HG02763 (cell line): ENCODE measurements around the gene PELI3.

Experiments used
- ATAC-seq: cut with Tn5 transposase; IDR thresholded peaks from one replicate; pipeline ENCODE4 v1.9.1; 2021; ENCODE audit warnings: mild to moderate bottlenecking, moderate library complexity; ENCODE audit not compliant: unreplicated experiment

The PELI3 gene

GRCh38 chr11:66495401-66495854, 28.7 kb downstream of the PELI3 start:
- ATAC-seq = no peak

DNA sequence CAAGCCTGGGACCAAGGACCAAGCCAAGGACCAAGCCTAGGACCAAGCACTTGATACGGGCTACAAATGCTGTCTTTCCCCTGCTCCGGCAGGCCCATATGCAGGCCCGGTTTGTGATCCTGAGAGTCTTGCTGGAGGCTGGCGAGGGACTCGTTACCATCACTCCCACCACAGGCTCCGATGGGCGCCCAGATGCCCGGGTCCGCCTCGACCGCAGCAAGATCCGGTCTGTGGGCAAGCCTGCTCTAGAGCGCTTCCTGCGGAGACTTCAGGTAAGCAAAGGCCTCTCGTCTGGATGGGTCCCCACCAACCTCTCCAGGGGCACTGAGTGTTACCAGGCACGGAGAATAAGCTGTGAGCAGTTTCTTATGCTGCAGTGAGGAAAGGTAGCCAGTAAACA, 30.5 kb downstream of the PELI3 start:
- ATAC-seq = no peak

DNA sequence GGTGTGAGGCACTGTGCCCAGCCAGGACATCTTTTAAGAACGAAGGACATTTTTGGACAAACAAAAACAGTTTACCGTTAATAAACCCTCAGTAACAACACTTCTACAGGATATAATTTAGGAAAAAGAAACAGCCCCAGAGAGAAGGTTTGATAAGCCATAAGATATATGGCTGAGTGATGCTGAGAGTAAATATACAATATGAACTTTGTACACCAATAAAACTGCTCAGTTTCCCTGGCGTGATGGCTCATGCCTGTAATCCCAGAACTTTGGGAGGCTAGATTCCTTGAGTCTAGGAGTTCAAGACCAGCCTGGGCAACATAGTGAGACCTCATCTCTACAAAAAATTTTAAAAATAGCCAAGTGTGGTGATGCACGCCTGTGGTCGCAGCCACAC, 31.8 kb downstream of the PELI3 start:
- ATAC-seq = no peak

DNA sequence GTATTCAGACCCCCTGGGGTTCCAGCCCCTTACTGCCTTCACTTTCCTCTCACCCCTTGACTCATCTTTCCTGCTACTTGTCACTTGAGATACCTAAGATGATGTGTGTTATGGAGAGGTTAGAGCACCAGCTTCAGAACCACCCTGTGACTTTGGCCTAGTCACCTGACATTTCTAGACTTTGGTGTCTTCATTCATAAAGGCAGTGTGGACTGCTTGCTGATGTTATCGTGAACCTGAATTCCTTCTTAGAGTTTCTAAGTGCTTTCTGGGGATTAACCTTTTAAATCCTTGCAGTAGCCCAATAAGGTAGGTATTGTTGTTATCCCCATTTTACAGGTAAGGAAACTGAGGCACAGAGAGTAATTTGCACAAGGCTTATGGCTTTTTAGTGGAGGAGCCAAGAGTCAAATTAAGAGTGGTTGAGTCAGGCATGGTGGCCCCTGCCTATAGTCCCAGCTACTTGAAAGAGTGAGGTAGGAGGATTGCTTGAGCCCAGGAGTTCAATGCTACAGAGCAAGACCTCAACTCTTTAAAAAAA, 38.6 kb downstream of the PELI3 start:
- no peak for ATAC-seq

DNA sequence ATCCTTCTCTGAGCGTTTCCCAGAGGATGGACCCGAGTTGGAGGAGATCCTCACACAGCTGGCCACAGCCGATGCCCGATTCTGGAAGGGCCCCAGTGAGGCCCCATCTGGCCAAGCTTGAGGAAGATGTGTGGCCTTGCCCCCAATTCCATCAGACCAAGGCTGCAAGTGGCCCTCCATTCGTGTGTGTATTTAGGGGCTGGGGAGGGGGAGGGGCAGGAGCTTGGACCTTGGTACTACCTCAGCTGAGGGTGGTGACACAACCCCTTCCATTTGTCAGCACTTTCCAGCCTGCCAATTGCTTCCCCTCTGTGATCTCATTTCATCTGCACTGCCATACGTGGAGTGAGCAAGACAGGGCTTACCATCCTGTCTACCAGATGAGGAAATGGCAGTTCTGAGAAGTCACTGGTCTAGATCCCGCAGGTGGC, 42.4 kb downstream of the PELI3 start:
- ATAC-seq = no peak

DNA sequence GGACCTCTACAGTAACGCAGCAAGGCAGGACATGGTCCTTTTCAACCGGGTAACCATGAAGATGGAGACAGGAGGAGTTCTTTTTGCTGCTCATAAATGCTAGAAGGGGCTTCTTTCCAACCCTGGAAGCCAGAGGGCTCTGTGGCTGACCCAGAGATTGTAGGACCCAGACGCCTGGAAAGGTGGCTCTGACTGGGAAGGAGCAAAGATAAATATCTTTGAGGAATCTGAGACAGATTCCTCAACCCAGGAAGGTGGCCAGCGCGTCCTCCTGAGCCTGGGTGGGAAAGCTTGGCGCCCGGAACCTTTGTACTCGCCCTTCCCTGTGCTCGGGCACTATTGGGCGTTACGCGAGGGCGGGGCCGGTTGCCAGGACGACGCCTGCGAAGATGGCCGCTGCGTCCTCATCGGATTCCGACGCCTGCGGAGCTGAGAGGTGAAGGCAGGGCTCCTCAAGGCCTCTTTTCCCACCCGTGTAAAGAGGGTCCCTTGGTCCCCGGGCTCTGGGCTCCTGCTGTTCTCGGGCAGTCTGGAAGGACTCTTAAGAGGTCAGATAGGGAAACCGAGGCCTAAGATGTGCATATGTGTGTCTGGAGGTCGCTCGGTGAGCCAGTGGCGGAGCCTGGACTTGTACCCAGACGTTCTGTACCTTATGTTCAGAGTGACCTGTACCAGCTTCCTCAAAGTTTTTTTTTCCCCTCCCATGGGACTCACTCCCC, 43.7 kb downstream of the PELI3 start, which contains the start of gene BBS1:
Gene BBS1, plus strand, starts transcription at position 365 of the 719 bp plus-strand sequence. Its CDS starts 25 bp downstream, at position 390.
- peak; percentile 86 for ATAC-seq

DNA sequence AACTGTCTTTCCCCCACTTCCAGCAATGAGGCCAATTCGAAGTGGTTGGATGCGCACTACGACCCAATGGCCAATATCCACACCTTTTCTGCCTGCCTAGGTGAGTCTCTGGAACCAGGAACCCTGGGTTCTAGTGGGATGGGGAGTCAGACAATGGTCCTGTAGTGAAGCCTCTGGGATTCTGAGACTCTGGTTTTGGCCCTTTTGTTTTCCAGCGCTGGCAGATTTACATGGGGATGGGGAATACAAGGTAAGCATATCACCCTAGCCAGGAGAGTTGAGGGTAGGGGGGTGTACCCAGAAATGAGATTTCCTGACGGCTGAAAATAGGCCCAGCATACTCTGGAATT, 44.3 kb downstream of the PELI3 start:
- ATAC-seq = no peak

GRCh38 chr11:66523611-66524010, 56.9 kb downstream of the PELI3 start:
- no peak for ATAC-seq

DNA sequence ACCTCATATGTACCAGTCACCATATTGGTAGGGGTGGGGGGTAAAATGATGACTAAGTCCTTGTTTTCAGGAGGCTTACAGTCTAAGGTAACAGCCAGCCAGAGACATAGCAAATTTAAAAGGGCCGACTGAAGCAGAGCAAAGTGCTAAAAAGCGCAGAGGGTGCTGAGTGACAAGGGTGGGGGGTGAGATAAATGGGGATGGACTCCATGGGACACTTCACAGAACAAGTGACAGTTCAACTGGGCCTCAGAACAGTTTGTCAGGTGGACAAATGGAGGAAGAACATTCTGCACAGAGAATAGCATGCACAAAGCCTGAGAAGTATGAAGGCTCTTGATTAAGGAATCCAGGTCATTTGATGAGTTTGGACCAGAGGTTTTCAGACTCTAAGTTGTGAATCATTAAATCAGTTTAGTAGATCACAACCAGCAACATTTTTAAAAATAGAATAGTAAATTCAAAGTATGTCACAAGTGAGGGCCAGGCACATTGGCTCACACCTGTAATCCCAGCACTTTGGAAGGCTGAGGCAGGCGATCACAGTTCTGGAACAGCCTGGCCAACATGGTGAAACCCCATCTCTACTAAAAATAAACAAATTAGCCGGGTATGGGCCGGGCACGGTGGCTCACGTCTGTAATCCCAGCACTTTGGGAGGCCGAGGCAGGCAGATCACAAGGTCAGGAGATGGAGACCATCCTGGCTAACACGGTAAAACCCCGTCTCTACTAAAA, 57.8 kb downstream of the PELI3 start:
- no peak for ATAC-seq
